Right lobe of liver (tissue), 6 donors: ENCODE results near the gene MYLK. TPM values are rescaled to one million over a fixed set of nuclear protein-coding genes. Genes with fewer than 3 reads are reported as not detected.

Source experiments
- ATAC-seq, 4 donors: fragments of 200-7000 bp; cut with Tn5 transposase; one replicate each; pipeline ENCODE4 v1.9.1; 2020; ENCODE audit warnings: mild to moderate bottlenecking in 4 of 4, moderate library complexity in 4 of 4
- DNase-seq, 3 donors: peaks; one replicate each; pipeline ENCODE4 v3.0.0-alpha.2; 2020
- H3K27ac ChIP-seq, 3 donors: fragments of 200-600 bp; one replicate each; pipeline ENCODE4 v1.8.0; 2022
- H3K27me3 ChIP-seq, 2 donors: fragments of 200-600 bp; one replicate each; pipeline ENCODE4 v1.8.0; 2022
- H3K36me3 ChIP-seq, 4 donors: fragments of 200-600 bp; sonication (generic) in 1 of 4; one replicate each; pipeline versions ENCODE4 v1.5.1 to v1.8.0; 2017 to 2022; ENCODE audit warnings: control low read depth in 1 of 4
- H3K4me1 ChIP-seq, 4 donors: fragments of 200-600 bp; sonication (generic) in 1 of 4; one replicate each; pipeline versions ENCODE4 v1.5.1 to v1.8.0; 2017 to 2022; ENCODE audit warnings: control low read depth in 1 of 4
- H3K4me3 ChIP-seq, 3 donors: fragments of 200-600 bp; one replicate each; pipeline ENCODE4 v1.8.0; 2022
- H3K9me3 ChIP-seq, 4 donors: fragments of 200-600 bp; sonication (generic) in 1 of 4; one replicate each; pipeline versions ENCODE4 v1.5.1 to v1.8.0; 2017 to 2022; ENCODE audit warnings: control low read depth in 1 of 4
- CTCF ChIP-seq, 4 donors: fragments of 200-600 bp in 3 of 4; fragments of 450-650 bp in 1 of 4; IDR thresholded peaks; one replicate each; pipeline versions ENCODE4 v1.5.1 to v1.8.0; 2016 to 2022; ENCODE audit warnings: antibody characterized with exemption in 4 of 4, mild to moderate bottlenecking in 2 of 4
- POLR2A ChIP-seq: fragments of 450-650 bp; IDR thresholded peaks from one replicate; pipeline ENCODE4 v1.6.1; 2017; ENCODE audit warnings: antibody characterized with exemption, mild to moderate bottlenecking
- WGBS: methylation state at CpG from one replicate; pipeline ENCODE4 v1.1.6; 2018; ENCODE audit warnings: low coverage, low lambda C conversion rate; ENCODE audit not compliant: insufficient coverage; ENCODE audit errors: missing lambda C conversion rate; 5-methylcytosine and 5-hydroxymethylcytosine counted together
- intact Hi-C, 2 donors: fragments of 100-400 bp; cut with DNase I; formaldehyde crosslinking; loops; one replicate each; pipeline versions ENCODE4 v1.11.2 to v1.14.1; 2022
- total RNA-seq, 6 experiments: library from RNA; depleted of rRNA in 2 of 6; stranded (reverse); fragments of >200 nt in 2 of 6; fragmentation: NEBNext Ultra II Directional in 3 of 6; extraction: Animal tissue kit (Norgen Biotek cat#: 25700) in 3 of 6; gene quantifications; one replicate each; pipeline versions ENCODE4 v1.1.0 to v1.2.4, GENCODE V29; 2016 to 2023
- donor health status: DM: no; HTN: yes; CAD: no.
- donor health status: DM: no; HTN: no; CAD: no.
- donor health status: DM: no; HTN: no; CAD: no.
- donor health status: DM: no; HTN: yes; CAD: no.
- donor health status: DM: no; HTN: yes; CAD: no.

MYLK gene
- total RNA-seq, 6 experiments from 2014 or later, result 61.1 to 146 (median 97.8) TPM

GRCh38 chr3:123568875-123569274 lies 315.3 kb downstream of the MYLK start:
- intact Hi-C loops, result loop anchor here in 1 of 2 donors (10.0 kb wide), 1 partner anchor 74 kb away; no protein-coding TSS in a partner anchor
- H3K4me1 ChIP-seq, result no peaks in the 10 kb centered on the region
- no peaks in the 10 kb centered on the region for H3K27me3 ChIP-seq
- DNase-seq (no peak), ATAC-seq (no peak)
- peaks cover 0 to 10% (median 2%) of the 10 kb centered on the region in 4 donors for H3K36me3 ChIP-seq
- TF ChIP-seq CTCF (IDR thresholded peaks at IDR 0.05) (no peak), POLR2A (no peak)
- no peak overlapping the region for H3K27ac ChIP-seq
- no peaks in the 10 kb centered on the region for H3K9me3 ChIP-seq
- H3K4me3 ChIP-seq, result no peak overlapping the region

DNA sequence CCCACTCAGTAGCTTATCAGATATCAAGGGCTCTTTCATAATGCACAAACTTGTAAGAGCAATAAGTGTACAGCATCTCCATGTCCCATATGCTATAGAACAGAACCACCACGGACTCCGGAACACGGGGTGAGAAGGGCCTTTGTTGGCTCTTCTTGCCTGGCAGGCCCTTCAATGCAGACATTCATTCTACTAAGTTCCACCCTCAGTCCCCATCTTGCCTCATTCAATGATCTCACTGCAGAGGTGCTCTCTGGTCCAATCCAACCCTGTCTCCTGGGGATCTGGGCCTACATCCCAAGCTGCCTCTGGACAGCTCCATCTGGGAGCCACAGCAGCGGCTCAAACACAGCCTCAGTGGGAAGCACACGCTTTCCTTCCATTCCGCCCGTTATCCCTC lies 316.1 kb downstream of the MYLK start:
- no peaks in the 10 kb centered on the region for H3K27me3 ChIP-seq
- no peak for DNase-seq
- peaks cover 0 to 10% (median 2%) of the 10 kb centered on the region in 4 donors for H3K36me3 ChIP-seq
- intact Hi-C loops, result loop anchor here in 1 of 2 donors (10.0 kb wide), 1 partner anchor 73 kb away; no protein-coding TSS in a partner anchor
- 88% methylated on average over 6 of the region's 7 CpGs for WGBS
- H3K4me3 ChIP-seq, result no peak overlapping the region
- H3K4me1 ChIP-seq, result no peaks in the 10 kb centered on the region
- TF ChIP-seq POLR2A (no peak), CTCF (IDR thresholded peaks at IDR 0.05) (no peak)
- no peak overlapping the region for H3K27ac ChIP-seq
- ATAC-seq, result no peak
- no peaks in the 10 kb centered on the region for H3K9me3 ChIP-seq

DNA sequence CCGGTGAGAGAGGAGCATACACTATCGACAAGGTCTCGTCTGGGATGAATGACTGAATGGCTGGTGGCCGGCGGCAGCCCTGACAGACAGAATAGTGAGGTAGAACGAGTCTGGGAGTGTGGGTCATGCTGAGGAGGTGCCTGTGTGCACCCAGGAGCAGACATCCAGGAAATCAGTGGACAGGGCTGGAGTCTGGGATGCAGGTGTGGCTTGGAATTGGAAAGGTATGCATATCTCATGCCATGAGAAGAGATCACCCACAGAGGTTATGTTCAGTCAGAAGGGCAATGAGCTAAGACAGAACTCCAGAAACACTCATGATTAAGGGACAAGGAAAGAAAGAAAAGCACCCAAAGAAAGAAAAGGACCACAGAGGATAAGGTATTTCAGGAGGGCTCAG lies 320.1 kb downstream of the MYLK start:
- DNase-seq, result no peak
- no peak overlapping the region for H3K27ac ChIP-seq
- TF ChIP-seq CTCF (IDR thresholded peaks at IDR 0.05) (no peak), POLR2A (no peak)
- no peaks in the 10 kb centered on the region for H3K27me3 ChIP-seq
- intact Hi-C loops, result loop anchor here in 1 of 2 donors (10.0 kb wide), 1 partner anchor 69 kb away; no protein-coding TSS in a partner anchor
- no peaks in the 10 kb centered on the region for H3K4me1 ChIP-seq
- H3K36me3 ChIP-seq, result peaks cover 0 to 10% (median 2%) of the 10 kb centered on the region in 4 donors
- no peaks in the 10 kb centered on the region for H3K9me3 ChIP-seq
- no peak overlapping the region for H3K4me3 ChIP-seq
- ATAC-seq, result no peak
- WGBS, result 92% methylated on average over 5 of the region's 6 CpGs

DNA sequence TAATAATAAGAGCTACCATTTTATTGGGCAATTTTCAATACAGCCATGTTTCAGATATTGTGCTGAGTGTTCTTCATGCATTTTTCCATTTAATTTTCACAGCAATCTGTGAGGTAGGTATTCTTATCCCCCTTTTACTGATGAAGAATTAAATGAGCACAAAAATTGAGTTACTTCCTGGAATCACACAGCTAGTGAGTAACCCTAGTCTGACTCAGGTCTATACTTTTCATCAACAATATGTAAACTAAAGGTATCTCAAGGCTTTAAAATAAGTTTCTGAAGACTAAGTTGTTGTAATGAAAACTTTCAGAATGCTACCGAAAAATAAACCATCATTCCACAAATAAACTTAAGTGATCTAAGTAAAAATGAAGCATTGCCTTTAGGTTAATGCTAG lies 321.6 kb downstream of the MYLK start:
- H3K27me3 ChIP-seq, result no peaks in the 10 kb centered on the region
- H3K27ac ChIP-seq, result no peak overlapping the region
- no peak overlapping the region for H3K4me3 ChIP-seq
- intact Hi-C loops, result loop anchor here in 1 of 2 donors (10.0 kb wide), 1 partner anchor 68 kb away; no protein-coding TSS in a partner anchor
- ATAC-seq (no peak), DNase-seq (no peak)
- H3K9me3 ChIP-seq, result no peaks in the 10 kb centered on the region
- WGBS, result 82% methylated on average over 1 of the region's 1 CpG
- TF ChIP-seq CTCF (IDR thresholded peaks at IDR 0.05) (no peak), POLR2A (no peak)
- H3K4me1 ChIP-seq, result no peaks in the 10 kb centered on the region
- H3K36me3 ChIP-seq, result peaks cover 0 to 8% (median 2%) of the 10 kb centered on the region in 4 donors

DNA sequence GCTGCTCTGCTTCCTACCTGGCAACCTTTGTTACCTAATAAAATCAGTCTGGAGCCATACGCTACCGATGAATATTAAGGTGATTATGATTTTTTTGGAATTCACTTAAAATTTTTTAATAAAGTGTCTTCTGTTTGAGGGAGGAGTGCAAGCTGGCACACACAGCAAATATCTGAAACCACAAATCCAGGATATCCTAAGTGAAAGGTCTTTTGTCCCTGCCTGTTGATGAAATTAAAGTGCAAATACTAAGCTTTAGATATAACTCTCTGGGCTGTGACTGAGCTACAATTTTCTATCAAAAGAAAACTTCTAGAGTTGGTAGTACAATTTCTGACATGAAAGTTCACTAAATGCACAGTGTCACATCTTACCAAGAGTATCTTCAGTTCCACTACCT lies 322.9 kb downstream of the MYLK start:
- ATAC-seq, result no peak
- 90% methylated on average over 2 of the region's 2 CpGs for WGBS
- Histone ChIP-seq H3K27ac (no peak overlapping the region), H3K4me3 (no peak overlapping the region), H3K9me3 (no peaks in the 10 kb centered on the region), H3K36me3 (peaks cover 0 to 4% (median 0%) of the 10 kb centered on the region in 4 donors), H3K27me3 (no peaks in the 10 kb centered on the region), H3K4me1 (no peaks in the 10 kb centered on the region)
- no peak for DNase-seq
- intact Hi-C loops, result loop anchor here in 1 of 2 donors (10.0 kb wide), 1 partner anchor 66 kb away; no protein-coding TSS in a partner anchor
- TF ChIP-seq CTCF (IDR thresholded peaks at IDR 0.05) (no peak), POLR2A (no peak)
